NCI-H524 (cell line): Measurements from ENCODE around the gene PLPPR2.
"Not testable (repeated sequence)": the region's sequence is repeated elsewhere in the genome, so short reads cannot be mapped to it uniquely, and the experiment has no call there.

ENCODE experiments used
- DNase-seq, 2 experiments: peaks; one replicate each; lab custom pipeline; 2025; lab: John Stamatoyannopoulos, UW

Gene PLPPR2

DNA sequence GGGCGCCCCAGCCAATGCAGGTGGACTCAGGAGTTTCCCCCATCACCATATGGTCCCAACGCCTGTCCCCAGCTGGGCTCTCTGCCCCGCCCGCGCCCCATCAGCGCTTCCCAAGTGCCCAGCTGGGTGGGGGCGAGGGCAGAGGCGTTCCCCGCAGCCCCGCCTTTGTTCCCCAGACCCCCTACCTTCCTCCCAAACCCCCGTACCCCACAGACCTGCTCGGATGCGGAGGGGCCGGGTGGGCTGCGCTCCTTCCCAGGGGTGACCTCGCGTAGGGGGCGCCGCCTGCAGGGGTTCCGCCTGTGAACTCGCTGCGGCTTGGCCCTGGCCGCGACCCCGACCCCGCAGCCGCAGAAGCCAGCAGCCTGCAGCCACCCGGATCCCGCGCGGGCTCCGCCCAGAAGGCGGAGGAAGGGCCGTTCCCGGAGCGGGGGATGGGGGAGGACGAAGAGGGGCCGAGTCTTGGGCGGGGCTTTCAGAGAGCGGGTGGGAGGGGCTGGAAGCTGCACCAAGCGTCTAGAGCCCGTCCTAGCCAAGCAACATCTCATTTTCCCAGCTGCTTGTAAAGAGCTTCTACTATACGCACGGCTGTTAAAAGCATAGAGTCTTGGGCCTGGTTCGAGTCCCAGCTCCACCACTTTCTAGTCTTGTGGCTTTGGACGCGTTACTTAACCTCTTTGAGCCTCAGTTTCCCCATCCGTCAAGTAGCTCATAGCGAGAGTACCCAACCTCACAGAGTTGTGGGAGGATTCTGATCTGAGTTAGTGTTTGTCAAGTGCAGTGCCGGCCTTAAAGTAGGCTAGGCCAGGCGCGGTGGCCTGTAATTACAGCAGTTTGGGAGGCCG, 15.8 kb upstream of the PLPPR2 start, which contains the start of gene RAB3D:
TSS of gene RAB3D (minus strand) at position 404 of the 845 bp plus-strand sequence. CDS start 2,258 bp downstream, outside the sequence.
- peak; percentile 73 to 87 for DNase-seq

DNA sequence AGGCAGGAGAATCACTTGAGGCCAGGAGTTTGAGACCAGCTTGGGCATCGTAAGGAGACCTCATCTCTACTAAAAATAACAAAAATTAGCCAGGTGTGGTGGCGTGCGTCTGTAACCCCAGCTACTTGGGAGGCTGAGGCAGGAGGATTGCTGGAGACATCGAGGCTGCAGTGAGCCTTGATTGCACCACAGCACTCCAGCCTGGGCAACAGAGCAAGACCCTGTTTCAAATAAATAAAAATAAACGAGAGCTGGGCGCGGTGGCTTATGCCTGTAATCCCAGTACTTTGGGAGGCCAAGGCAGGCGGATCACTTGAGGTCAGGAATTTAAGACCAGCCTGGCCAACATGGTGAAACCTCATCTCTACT, 15.1 kb upstream of the PLPPR2 start:
- DNase-seq: not testable (repeated sequence)

DNA sequence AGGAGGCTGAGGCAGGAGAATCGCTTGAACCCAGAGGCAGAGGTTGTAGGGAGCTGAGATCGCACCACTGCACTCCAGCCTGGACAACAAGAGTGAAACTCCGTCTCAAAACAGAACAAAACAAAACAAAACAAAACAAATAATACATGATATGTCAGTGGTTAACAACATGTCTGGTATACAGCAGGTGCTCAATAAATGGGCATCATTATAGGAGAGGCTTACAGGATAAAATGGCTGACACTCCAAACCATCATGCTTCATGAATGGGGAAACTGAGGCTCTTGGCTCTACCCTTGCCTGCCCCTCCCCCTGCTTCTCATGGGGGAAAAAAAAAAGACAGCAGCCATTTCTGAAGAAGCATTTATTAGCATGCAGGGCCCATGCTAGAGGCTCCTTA, 12.8 kb upstream of the PLPPR2 start:
- DNase-seq: no peak

DNA sequence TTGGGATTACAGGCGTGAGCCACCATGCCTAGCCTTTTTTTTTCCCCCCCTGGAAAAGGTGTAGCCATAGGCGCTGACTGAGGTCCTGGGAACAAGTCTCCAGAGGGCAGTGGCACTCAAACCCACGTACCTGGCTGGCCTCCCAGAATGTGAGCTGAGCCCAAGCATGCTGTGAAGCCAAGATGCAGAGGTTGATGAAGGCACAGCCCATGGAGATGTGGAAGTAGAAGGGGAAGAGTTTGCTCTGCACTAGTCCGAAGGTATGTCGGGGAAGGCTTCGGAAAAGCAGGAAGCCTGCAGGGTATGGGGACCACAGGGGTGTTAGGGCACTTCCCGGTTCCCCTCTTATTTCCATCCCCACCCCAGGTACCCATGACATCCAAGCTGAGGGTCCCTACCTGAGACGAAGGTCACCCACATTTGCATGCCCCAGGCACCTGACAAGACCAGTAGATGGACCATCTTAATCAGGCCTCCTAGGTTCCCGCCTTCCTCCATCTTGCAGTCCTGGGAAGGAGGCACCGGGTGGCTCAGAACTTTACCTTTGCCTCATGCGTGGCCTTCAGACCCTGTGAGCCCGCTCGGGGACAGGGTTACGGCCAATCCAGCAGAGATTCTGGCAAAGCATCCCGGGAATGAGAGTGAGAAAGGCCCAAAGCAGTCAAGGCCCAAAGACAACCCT, 10.0 kb upstream of the PLPPR2 start:
- no peak for DNase-seq

DNA sequence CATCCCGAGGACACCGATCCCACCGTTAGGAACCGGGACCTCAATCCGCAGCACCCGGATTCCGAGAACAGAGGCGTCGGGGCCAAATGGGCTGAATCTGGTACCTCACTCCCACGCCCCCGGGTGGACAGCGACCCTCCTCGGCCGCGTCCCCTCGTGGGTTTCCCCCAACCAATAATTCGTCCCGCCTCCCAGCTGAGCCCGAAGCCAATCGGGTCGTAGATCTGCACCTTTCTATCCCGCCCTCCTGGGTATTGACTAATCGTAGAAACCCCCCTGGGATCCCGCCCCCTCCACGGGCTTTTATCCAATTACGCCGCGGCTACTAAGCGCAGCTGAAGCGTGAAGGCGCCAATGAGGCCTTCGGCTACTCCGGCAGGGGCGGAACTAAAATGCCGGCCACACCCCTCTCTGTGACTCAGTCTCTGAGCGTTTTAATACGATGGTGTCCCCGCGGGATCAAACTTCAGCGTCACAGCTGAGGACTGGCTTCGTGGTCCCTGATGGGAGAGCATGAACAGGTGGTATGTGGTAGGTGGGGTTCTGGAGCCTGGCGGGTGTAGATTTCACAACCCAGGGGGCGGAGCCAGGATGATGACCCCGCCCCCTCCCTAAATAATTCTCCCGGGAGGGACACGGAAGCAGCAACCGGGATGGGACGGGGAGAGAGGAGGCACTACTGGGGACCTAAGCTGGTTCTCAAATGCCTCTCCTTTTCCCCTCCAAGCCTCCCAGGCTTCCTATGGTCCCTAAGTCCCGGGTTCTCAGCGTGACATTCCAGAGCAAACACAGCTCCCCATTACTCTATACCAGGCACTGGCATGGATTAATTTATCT, 8.9 kb upstream of the PLPPR2 start, which contains the start of the genes CCDC159 and TMEM205:
TSS of gene CCDC159 (plus strand) at position 416 of the 837 bp plus-strand sequence. CDS start at position 504, 88 bp downstream.
TSS of gene TMEM205 (minus strand) at position 165 of the 837 bp plus-strand sequence. CDS start 649 bp downstream, outside the sequence.
- DNase-seq: peak; percentile 100

DNA sequence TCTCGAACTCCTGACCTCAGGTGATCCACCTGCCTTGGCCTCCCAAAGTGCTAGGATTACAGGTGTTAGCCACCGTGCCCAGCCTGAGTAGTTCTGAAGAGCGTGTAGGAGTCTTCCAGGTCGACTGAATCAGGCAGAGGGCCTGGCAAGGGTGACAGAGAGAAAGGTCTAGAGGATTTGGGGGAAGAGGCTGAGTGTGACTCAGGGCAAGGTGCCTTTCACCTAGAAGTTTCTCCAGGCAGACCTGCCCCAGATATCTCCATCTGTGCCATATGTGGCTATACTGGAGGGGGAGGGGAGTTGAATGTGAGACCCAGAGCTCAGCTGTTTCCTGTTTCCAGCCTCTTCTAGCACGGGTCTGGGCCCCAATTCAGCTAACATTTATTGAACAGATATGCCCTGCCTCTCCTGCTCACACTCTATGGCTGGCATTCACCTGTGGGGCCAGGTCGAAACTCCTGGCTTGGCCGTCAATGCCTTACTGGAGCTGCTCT, 7.6 kb upstream of the PLPPR2 start:
- DNase-seq: peak in 1 of 2 experiments; percentile 44

DNA sequence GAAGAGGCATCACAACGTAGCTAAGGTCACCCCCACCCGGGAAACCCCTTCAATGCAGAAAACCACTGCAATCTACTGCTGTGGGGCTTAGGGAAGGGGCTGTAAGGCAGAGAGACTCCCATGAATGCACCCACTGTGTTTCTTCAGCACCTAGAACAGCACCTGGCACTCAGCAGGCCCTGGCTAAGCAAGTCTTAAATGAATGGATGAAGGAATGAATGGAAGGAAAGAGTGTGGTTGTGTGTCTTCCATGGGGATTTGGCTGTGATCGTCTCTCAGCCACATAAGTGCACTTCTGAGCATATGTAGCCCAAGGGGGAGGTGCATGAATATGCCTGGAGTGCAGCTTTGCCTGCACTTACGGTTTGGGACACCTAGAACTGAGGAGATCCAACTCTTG, 6.1 kb upstream of the PLPPR2 start:
- no peak for DNase-seq

DNA sequence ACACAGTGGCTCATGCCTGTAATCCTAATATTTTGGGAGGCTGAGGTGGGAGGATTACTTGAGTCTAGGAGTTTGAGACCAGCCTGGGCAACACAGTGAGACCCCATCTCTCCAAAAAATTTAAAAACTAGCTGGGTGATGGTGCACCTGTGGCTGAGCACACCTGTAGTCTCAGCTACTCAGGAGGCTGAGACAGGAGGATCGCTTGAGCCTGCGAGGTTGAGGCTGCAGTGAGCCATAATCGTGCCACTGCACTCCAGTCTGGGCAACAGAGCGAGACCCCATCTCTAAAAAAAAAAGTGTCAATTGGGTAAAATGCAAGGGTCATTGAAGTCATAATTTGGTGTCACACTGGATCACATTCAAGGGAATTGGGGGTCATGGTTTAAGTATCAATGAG, 1.1 kb upstream of the PLPPR2 start:
- DNase-seq: not testable (repeated sequence)

DNA sequence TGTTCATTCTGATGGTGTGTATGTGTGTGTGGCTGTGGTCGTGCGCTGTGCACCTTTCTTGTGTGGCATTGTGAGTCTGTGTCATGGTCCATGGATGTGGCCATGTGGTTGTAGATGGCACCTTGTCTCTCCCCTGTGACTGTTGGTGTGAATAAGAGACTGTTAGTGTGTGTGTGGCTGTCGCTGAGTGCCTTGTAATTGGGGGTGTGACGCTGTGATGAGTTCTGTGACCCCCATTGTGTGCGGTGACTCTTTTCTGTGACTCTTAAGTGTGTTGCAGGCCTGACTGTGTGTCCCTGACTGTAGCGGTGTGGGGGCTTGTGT, 804 bp downstream of the PLPPR2 start:
- DNase-seq: no peak

DNA sequence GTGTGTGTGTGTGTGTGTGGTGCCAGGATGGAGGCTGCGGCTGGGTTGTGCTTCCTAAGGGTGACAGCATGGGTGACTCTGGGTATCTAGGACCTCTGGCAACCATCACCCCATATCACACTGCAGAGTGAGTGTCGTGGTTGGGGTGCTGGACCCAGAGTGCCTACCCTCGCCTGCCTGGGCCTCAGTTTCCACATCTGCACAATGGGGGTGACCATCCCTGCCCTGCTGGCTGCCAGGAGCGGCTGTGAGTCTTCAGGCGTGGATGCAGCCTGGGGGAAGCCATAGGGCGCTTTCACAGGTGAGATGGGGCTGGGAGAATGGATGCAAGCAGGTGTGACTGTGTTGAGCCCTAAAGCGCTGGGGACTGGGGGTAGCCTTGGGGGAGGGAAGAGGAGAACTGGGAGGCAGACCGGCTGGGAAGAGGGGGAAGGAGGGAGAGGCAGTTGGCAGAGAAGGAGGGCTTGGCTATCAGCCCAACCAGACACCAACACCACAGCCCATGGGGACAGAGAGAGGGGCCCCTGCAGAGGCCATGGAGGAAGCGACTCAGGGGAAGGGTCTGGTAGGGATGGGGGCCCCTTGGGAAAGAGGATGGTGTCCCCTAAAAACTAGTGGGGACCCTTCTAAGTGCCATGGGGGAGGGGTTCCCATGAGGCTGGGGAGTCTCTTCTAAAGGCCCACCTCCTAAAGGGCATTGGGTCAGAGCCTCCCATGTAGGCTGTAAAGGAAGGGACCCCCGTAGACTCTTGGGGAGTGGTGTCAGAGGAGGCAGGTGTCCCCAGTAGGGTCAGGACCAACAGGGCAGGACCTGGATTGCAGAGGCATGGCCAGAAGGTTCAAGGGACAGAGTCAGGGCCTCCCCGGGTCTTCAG, 1.7 kb downstream of the PLPPR2 start:
- DNase-seq: peak in 1 of 2 experiments; percentile 9

DNA sequence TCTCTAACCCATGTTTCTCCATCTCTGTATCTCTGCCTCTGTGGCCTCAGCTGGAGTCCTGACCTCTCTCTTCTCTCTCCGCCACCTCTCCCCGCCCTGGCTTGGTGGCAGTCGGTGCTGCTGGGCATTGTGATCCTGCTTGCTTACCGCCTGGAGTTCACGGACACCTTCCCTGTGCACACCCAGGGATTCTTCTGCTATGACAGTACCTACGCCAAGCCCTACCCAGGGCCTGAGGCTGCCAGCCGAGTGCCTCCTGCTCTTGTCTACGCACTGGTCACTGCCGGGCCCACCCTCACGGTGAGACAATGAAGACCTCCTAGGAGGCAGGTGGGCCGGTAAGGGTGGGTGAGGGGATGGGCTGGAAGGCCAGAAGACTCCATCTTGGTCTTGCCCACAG, 4.2 kb downstream of the PLPPR2 start:
- DNase-seq: no peak

DNA sequence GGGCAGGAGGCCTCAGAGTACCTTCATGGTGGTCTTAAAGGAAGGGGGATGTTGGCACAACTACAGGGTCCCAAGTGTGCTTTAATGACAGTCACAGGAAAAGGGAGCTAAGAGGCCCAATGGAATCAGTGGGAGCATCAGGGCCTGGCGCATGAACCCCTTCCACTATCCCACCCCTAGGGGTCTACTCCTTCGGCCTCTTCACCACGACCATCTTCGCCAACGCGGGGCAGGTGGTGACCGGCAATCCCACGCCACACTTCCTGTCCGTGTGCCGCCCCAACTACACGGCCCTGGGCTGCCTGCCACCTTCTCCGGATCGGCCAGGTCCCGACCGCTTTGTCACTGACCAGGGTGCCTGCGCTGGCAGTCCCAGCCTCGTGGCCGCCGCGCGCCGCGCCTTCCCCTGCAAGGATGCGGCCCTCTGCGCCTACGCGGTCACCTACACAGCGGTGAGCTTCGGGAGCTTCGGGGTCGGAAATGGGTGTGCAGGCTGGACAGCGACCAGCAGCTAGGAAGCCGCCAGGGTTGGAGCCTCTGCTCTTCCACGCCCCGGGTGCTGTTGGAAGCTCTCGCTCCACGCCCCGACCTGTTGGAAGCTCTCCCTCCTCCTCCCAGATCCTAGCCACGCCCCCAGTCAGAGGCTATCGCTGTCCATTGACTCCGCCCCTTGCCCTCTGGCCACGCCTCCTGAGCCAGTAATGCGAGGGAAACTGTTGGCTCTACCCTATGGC, 6.0 kb downstream of the PLPPR2 start:
- DNase-seq: no peak

DNA sequence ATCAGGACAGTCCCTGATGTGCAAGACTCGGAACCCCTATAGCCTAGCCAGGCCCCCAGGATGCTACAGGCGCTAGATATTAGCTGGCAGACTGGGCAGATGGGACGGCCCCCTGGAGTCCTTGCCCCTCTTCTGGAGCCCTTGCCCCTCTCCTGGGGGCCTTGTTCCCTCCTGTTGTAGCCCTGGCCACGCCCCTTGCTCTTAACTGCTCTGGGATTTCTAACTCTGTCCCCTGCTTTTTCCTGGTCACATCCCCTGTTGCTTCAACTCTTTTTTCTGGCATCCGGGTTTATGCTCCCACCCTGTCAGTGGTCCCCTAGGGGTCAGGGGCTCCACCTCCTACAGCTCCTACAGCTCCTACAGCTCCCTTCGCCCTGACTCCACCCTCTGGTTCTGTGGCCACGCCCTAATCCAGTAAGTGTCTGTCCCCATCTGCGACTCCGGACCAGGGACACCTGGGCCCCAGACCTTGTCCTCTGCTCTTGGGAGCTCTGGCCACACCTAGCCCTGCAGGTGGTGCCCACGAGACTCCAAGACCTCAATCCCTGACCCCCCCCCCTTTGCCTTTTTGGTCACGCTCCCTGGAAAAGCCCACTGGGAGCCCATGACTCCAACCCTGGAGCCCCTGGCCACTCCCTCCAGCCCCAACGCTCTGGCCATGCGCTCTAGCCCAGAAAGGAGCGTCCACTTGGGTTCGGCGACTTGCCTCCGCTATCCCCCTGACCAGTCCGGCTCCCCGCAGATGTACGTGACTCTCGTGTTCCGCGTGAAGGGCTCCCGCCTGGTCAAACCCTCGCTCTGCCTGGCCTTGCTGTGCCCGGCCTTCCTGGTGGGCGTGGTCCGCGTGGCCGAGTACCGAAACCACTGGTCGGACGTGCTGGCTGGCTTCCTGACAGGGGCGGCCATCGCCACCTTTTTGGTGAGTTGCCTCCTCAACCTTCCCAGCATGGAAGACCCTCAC, 6.8 kb downstream of the PLPPR2 start:
- peak in 1 of 2 experiments; percentile 33 for DNase-seq

DNA sequence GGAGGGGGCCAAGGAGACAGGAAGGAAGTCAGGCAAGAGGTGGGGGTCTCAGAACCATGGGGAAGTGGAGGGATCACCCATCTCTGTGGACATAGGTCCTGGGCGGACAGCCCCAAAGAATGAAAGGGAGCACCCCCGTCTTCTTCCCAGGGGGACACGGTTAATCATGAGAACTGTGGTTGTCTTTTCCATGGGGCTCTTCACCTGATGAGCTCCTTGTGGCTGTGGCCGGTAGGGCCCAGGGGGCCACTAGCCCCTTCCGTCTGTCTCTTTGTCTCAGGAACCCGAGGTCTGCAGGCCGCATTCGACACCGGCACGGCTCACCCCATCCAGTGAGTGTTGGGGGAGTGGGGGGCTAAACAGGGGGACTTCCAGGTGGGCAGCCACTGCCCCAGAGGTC, 8.6 kb downstream of the PLPPR2 start:
- no peak for DNase-seq

DNA sequence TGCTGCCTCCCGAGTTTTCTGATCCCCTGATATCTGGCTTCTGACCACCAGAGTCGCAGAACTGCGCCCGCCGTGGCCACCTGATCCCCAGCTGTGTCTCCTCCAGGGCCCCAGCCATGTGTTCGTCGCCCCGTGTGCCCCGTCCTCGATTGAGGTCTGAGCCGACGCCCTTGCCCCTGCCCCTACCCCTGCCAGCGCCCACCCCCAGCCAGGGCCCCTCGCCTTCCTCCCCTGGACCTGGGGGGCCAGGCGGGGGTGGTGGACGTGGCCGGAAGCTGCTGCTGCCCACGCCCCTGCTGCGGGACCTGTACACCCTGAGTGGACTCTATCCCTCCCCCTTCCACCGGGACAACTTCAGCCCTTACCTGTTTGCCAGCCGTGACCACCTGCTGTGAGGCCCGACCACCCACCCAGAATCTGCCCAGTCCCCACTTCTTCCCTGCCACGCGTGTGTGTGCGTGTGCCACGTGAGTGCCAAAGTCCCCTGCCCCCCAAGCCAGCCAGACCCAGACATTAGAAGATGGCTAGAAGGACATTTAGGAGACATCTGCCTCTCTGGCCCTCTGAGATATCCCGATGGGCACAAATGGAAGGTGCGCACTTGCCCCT, 9.2 kb downstream of the PLPPR2 start:
- no peak for DNase-seq

DNA sequence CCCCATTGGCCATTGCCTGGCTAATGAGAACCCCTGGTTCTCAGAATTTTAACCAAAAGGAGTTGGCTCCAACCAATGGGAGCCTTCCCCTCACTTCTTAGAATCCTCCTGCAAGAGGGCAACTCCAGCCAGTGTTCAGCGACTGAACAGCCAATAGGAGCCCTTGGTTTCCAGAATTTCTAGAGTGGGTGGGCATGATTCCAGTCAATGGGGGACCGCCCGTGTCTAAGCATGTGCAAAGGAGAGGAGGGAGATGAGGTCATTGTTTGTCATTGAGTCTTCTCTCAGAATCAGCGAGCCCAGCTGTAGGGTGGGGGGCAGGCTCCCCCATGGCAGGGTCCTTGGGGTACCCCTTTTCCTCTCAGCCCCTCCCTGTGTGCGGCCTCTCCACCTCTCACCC, 9.7 kb downstream of the PLPPR2 start:
- DNase-seq: no peak

DNA sequence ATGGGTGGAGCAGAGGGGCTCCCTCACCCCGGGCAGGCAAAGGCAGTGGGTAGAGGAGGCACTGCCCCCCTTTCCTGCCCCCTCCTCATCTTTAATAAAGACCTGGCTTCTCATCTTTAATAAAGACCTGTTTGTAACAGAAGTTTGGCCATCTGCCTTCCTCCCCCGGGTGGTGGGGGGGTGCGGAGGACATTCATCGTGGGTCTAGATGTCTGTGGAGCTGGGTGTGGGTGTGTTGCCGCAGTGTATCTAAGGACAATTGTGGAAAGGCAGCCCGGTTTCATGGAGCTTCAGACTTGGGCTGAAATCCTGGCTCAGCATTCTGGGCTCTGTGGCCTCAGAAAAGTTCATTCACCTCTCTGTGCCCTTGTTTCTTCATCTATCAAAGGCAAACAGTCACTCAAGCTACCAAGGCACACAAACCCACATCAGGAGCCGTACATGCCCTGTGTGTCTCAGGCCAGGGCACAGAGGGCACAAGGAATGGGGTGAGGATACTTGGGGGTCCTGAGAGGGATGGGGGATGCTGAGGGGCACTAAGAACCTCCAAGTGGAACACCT, 10.4 kb downstream of the PLPPR2 start:
- DNase-seq: peak in 1 of 2 experiments; percentile 49

DNA sequence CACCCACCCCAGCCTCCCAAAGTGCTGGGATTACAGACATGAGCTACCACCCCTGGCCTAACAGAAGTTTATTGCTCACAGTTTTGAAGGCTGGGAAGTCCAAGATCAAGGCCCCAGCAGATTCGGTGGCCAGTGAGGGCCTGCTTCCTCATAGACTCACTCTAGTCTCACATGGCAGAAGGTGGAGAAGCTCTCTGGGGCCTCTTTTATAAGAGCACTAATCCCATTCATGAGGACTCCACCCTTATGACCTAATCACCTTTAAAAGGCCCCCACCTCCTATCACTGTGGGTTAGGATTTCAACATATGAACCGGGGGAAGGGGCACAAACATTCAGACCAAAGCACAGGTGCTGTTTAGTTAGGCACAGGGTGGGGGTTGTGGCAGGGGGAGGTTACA, 12.3 kb downstream of the PLPPR2 start:
- peak in 1 of 2 experiments; percentile 27 for DNase-seq
